GM19023 (cell line): ENCODE measurements around the gene SEMA4D.
"Not testable (repeated sequence)": the region's sequence is repeated elsewhere in the genome, so short reads cannot be mapped to it uniquely, and the experiment has no call there.

Experiments
- ATAC-seq: cut with Tn5 transposase; IDR thresholded peaks from one replicate; pipeline ENCODE4 v1.9.1; 2021; ENCODE audit warnings: mild to moderate bottlenecking, moderate library complexity; ENCODE audit not compliant: unreplicated experiment

The SEMA4D gene

GRCh38 chr9:89375191-89375760, 122.6 kb downstream of the SEMA4D start:
- peak; percentile 58 for ATAC-seq

GRCh38 chr9:89374176-89374575, 123.7 kb downstream of the SEMA4D start:
- ATAC-seq: no peak

- no peak for ATAC-seq
Measured at GRCh38 chr9:89372979-89373378, 124.9 kb downstream of the SEMA4D start.

GRCh38 chr9:89372230-89372816, 125.6 kb downstream of the SEMA4D start:
- ATAC-seq: no peak

- ATAC-seq: not testable (repeated sequence)
Measured at GRCh38 chr9:89371791-89372190, 126.1 kb downstream of the SEMA4D start.

- ATAC-seq: no peak
Measured at GRCh38 chr9:89370593-89370992, 127.3 kb downstream of the SEMA4D start.

- no peak for ATAC-seq
Measured at GRCh38 chr9:89368978-89369377, 128.9 kb downstream of the SEMA4D start.

GRCh38 chr9:89368550-89368949, 129.4 kb downstream of the SEMA4D start:
- no peak for ATAC-seq

- ATAC-seq: no peak
Measured at GRCh38 chr9:89367726-89368437, 130.0 kb downstream of the SEMA4D start.

GRCh38 chr9:89367281-89367680, 130.6 kb downstream of the SEMA4D start:
- ATAC-seq: no peak

GRCh38 chr9:89366711-89367110, 131.2 kb downstream of the SEMA4D start:
- no peak for ATAC-seq

- no peak for ATAC-seq
Measured at GRCh38 chr9:89365532-89365912, 132.4 kb downstream of the SEMA4D start.

- ATAC-seq: no peak
Measured at GRCh38 chr9:89364666-89365531, 133.0 kb downstream of the SEMA4D start.

GRCh38 chr9:89363921-89364665, 133.8 kb downstream of the SEMA4D start:
- ATAC-seq: no peak

GRCh38 chr9:89363311-89363670, 134.6 kb downstream of the SEMA4D start:
- ATAC-seq: no peak

- no peak for ATAC-seq
Measured at GRCh38 chr9:89362647-89363310, 135.1 kb downstream of the SEMA4D start.

GRCh38 chr9:89361816-89362646, 135.9 kb downstream of the SEMA4D start:
- ATAC-seq: no peak

GRCh38 chr9:89361031-89361430, 136.9 kb downstream of the SEMA4D start:
- no peak for ATAC-seq

GRCh38 chr9:89360465-89360864, 137.4 kb downstream of the SEMA4D start:
- ATAC-seq: no peak
